Panc1 (cell line): ENCODE data around the gene HPGDS.

Source experiments
- CTCF ChIP-seq: fragments of 450-650 bp; IDR thresholded peaks from 2 replicates; pipeline ENCODE4 v1.5.1; 2017; ENCODE audit warnings: mild to moderate bottlenecking
- POLR2AphosphoS5 ChIP-seq: IDR thresholded peaks from 2 replicates; pipeline ENCODE4 v1.6.1; 2012; ENCODE audit warnings: mild to moderate bottlenecking, low read depth, low read length, moderate library complexity
- TF ChIP-seq, protein P1 (sequence below), 2 experiments: IDR thresholded peaks; 2 replicates each; pipeline ENCODE4 v1.6.1; 2011 to 2012; ENCODE audit warnings: low read depth in 2 of 2, control low read depth in 1 of 2, low read length in 1 of 2, mild to moderate bottlenecking in 1 of 2, moderate library complexity in 1 of 2; ENCODE audit not compliant: insufficient read depth in 1 of 2

DNA sequence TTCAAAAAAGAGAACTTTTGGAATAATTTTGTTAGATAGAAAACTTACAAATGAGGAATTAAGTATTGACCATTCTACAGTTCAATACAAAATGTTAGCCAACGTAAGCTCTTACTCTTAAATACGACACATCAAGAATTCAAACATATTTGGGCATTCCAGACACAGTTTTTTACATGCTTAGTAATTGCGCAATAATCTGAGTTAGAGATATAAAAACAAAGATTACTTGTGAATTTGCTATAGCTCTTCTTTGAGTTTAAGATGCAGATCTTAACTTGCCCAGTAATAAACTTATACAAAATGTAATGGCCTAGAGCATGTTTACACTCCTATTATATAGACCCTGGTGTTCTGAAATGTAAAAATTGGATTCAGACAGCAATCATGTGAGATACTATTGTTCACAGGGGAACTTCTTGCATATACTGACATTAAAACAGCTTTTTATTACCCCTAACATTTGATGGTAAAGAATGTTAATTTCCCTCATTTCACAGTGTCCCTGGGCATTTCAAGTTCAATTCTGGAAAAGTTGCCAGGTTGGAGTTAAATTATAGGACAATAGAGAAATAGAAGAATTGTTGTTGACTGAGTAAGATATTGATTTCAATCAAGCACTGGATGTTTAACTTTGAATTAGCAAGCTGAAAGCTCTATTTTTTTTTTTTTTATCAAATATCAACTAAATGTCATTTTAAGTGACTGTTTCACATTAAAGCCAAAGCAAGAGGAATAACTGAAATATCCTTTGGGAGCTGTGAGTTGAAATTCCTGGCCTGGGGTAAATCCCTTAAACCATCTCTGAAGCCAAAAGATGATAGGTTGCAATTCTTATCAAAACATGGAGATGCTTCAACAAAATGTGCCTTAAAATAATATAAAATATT lies 910 bp downstream of the HPGDS start:
- no peak for TF ChIP-seq CTCF
- no peak for TF ChIP-seq POLR2AphosphoS5
- TF ChIP-seq, protein P1, sequence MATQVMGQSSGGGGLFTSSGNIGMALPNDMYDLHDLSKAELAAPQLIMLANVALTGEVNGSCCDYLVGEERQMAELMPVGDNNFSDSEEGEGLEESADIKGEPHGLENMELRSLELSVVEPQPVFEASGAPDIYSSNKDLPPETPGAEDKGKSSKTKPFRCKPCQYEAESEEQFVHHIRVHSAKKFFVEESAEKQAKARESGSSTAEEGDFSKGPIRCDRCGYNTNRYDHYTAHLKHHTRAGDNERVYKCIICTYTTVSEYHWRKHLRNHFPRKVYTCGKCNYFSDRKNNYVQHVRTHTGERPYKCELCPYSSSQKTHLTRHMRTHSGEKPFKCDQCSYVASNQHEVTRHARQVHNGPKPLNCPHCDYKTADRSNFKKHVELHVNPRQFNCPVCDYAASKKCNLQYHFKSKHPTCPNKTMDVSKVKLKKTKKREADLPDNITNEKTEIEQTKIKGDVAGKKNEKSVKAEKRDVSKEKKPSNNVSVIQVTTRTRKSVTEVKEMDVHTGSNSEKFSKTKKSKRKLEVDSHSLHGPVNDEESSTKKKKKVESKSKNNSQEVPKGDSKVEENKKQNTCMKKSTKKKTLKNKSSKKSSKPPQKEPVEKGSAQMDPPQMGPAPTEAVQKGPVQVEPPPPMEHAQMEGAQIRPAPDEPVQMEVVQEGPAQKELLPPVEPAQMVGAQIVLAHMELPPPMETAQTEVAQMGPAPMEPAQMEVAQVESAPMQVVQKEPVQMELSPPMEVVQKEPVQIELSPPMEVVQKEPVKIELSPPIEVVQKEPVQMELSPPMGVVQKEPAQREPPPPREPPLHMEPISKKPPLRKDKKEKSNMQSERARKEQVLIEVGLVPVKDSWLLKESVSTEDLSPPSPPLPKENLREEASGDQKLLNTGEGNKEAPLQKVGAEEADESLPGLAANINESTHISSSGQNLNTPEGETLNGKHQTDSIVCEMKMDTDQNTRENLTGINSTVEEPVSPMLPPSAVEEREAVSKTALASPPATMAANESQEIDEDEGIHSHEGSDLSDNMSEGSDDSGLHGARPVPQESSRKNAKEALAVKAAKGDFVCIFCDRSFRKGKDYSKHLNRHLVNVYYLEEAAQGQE (IDR thresholded peaks at IDR 0.05; ENCODE audit: insufficient read depth in 1 of 2, low read depth in 2 of 2, low read length in 1 of 2): no peak
